HK-2 (cell line): ENCODE results near the gene STEAP2.

Experiments used
- DNase-seq: peaks from one replicate; pipeline ENCODE4 v3.0.0-alpha.2; 2018; ENCODE audit not compliant: unreplicated experiment

The STEAP2 gene

DNA sequence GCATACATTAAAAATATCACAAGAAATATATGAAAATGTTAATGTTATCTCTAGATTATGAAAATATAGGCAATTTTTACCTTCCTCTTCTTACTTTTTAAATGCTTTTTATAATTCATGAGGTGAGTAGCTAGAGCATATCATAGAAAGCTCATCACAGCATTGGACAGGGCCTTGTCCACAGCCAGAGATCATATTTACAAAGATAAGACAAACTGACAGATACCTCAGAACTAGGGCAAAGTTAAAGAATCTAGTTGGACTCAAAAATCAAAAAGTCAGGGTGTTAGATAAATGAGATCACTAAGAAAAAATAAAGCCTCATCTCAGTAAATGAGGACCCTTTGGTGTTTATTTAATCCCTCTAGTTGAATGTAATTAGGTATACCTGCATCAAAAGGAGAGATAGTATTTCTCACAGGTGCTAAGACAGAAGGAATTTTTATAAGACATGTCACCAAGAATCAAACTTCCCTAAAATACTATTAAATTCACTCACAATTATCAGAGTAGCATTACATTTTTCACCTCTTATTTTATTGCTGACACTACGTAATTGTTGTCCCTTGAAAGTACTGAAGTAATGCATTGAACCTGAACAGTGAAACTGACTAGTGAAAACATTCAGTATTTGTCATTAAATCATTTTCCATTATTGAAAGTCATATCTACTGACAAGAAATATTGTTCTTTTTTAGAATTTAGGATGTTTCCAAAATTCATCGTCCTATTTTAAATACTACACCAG is 59.1 kb downstream of the STEAP2 start:
- no peak for DNase-seq

DNA sequence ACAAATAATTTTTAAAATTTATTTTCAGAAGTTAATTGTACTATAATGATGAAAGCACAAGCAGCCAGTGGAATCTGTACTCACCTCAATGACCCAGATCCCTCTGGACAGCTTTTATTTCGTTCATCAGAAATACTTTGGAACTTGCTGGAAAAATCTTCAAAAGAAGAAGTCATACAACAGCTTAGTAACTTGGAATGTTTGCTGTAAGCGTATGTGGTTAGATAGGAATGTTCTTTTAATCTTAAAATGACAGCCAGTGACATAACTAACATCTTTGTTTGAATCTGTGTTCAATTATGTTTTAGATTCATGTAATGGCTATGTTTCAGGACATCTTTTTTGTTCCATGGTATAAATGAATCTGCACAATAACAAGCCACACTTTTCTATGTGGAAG is 60.2 kb downstream of the STEAP2 start:
- no peak for DNase-seq

DNA sequence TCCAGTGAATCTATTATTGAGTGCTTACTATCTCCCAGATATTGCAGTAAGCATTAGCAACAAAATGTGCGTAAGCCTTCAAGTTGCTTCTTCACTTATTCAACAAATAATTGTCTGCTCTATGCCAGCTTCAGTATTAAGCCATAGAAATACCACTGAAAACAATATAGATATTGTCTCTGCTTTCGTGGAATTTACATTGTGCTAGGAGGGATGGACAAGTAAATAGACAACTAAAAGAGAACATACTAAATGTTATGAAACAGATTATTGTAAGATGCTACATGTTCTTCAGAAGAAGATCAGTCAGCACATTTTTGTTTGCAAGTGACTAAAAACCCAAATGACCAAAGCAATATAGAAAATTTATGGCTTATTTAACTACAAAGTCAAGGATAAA is 60.7 kb downstream of the STEAP2 start:
- DNase-seq, result no peak

DNA sequence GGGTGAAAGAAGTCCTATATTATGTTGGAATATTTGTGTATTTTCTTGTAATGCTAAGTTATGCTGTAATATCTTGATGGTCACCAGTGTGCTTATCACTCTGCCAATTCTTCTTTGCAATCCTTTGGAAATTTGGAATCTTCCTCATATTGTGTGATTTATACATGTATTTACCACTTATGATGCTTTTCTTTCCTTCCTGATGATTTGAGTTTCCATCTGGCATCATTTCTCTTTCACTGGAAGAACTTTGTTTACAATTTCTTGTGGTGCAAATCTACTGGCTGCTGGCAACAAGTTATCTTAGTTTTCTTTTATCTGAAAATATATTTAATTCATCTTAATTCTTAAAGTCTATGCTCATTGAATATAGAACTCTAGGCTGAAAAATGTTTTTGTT is 62.6 kb downstream of the STEAP2 start:
- no peak for DNase-seq

DNA sequence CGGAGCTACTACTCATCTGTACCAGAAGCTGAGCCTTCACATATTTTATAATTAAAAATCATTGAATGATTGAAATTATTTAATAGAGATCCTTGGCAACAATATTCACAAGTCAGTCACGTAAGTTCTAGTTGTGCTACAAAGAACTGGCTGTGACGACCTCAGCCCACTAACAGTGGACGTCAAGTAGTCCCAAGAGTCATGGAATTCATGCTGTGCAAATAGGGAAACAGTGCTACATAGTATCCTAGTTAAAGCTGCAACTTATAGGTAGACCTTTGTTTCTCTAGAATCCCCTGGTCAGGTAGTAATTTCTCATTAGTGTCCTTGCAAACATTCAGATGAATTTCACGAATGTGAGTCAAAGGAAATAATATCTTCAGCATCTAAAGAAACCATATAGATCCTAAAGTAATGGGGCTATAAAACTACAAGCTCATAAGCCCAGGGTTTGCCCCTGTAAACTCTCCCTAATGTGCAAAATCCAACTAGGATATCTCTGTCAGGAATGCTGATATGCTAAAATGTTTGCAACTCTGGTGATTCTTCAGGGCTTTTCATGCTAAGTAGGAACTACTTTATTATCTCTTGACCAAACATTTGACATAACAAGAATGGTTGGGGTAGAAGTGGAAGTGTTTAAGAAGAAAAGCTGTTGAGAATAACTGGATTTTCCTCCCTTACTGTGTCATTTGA is 64.6 kb downstream of the STEAP2 start:
- DNase-seq, result no peak
